ENCODE measurements around the gene PARK7. TPM values are rescaled to one million over a fixed set of nuclear protein-coding genes. Genes with fewer than 3 reads are reported as not detected.

Gene PARK7
- polyA plus RNA-seq, 1 donor, result 288 TPM

GRCh38 chr1:8010080-8010664 lies 48.7 kb downstream of the PARK7 start:
- DNase-seq (ENCODE audit: low read depth), result no peak

- no peak for DNase-seq (ENCODE audit: low read depth)
These were observed 49.5 kb downstream of the PARK7 start for GRCh38 chr1:8011016-8011415.

DNA sequence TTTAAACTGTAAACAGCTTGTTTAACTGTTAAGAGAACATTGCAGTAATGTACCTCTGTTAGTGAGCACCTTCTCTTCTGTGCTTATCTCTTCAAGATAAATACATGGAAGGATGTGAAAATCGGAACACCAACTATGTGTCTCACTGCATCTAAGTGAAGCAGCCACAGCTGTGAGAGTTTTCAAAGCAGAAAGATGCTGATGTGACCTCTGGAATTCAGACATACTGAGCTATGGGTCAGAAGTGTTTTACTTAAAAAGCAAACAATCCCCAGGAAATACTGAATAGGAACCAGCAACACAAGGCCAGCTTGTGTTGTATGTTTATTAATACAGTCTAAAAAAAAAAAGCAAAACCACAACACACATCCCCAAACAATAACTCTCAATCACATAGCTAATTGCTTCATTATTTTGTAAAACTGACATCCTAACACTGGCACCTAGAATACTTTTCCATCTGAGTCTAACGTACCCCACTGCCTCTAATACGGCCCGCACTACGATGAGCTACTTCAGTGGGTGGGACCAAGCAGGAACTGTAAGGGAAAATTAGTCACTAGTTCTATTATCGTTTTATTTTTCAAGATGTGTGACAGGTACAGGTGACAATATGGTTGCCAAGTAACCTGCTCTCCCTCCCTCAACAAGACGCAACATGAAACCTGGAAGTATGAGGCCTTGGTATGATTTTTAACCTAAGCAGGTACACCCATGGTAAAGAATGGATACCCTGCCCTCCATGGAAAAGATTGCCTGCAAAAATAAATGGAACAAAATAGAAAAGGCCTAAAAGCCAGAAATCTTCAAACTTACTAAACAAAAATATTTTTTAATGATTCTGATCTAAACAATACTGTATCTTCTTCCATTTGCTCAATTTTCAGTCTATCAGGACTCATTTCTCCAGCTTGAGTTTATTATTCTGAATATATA lies 50.7 kb downstream of the PARK7 start:
- no peak for DNase-seq (ENCODE audit: low read depth)

GRCh38 chr1:8012955-8013354 lies 51.4 kb downstream of the PARK7 start:
- no peak for DNase-seq (ENCODE audit: low read depth)

GRCh38 chr1:8013399-8013798 lies 51.9 kb downstream of the PARK7 start:
- no peak for DNase-seq (ENCODE audit: low read depth)

- no peak for DNase-seq (ENCODE audit: low read depth)
These were observed 52.3 kb downstream of the PARK7 start for GRCh38 chr1:8013800-8014199.

- DNase-seq (ENCODE audit: low read depth), result no peak
These were observed 53.0 kb downstream of the PARK7 start for GRCh38 chr1:8014381-8014988.

DNA sequence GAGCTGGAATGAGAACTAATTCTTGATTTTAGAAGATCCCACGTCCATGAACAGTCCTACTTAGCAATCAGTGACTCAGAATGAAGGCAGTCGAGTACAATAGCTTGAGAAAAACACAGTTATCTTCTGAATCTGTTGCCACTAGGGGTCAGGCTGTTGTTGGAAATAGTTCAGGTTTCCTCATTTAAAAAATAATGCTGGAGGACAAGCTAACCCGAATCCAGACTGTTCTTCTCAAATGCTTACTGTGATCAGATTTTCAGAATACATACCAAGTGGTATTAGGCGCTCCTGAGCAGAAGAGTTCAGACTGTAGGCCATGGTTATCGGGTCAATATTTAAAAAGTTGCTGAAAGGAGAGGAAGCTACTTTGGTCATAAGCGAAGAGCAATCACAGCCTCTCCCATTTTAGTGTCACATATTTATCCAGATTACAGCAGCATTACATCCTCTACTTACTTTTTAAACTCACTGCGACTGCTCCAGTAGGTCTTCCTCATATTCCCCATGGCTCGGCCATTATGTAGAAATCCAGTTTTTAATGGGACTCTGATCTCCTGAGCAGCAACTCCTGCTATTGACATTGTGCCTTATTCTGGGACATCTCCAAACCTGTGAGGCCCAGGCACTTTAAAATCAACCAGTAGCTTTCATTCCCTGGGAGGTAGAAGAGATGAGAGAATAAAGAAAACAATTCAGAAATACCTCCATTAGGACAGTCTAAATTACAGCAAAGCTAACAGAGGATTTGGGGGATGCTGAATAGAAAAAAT lies 53.7 kb downstream of the PARK7 start:
- no peak for DNase-seq (ENCODE audit: low read depth)

- no peak for DNase-seq (ENCODE audit: low read depth)
These were observed 54.3 kb downstream of the PARK7 start for GRCh38 chr1:8015809-8016165.

- no peak for DNase-seq (ENCODE audit: low read depth)
These were observed 54.8 kb downstream of the PARK7 start for GRCh38 chr1:8016210-8016894.

DNA sequence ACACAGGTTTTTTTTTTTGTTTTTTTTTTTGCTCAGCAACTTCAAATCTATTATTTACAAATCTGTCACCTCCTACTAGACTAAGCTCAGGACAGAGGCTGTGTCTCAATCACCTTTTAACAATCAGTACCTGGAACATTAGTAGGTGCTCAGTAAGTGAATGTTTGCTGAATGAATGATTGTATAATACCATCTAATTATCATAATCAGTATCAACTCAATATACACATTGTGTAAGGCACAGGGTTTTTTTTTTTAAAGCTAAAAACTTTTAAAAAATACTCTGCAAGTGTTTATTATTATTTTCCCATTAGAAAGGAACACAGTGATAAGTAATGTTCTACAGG lies 55.4 kb downstream of the PARK7 start:
- no peak for DNase-seq (ENCODE audit: low read depth)

DNA sequence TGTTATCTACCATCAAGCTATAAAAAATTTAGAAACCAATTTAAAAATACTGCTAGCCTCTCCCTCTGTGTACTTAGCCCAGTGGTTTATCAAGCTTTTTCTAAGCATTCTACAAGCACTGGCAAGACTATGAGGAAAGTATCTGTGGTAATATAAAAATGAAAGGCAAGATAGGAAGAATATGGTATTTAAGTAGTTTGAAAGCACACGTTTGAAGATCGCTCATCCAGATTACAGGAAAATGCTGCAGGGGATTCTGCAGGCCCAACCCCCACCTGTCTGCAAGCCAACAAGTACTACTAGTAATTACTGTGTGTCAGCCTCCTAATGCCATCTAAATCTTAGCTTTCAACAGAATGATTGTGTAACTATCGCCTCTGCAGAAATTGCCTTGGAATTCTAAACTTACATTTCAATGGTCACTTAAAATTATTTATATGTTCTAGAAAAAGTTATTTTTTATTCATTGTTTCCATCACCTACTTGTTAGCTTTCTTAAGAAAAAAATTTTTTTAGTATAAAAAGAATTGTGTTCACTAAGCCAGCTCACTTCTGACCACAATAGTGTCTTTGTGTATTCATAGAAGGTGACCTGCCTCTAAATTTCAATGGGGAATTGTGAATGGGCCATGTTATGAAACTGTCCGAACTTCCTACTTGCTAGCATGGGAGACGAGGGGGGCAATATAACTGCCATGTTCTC lies 56.1 kb downstream of the PARK7 start:
- DNase-seq (ENCODE audit: low read depth), result no peak

DNA sequence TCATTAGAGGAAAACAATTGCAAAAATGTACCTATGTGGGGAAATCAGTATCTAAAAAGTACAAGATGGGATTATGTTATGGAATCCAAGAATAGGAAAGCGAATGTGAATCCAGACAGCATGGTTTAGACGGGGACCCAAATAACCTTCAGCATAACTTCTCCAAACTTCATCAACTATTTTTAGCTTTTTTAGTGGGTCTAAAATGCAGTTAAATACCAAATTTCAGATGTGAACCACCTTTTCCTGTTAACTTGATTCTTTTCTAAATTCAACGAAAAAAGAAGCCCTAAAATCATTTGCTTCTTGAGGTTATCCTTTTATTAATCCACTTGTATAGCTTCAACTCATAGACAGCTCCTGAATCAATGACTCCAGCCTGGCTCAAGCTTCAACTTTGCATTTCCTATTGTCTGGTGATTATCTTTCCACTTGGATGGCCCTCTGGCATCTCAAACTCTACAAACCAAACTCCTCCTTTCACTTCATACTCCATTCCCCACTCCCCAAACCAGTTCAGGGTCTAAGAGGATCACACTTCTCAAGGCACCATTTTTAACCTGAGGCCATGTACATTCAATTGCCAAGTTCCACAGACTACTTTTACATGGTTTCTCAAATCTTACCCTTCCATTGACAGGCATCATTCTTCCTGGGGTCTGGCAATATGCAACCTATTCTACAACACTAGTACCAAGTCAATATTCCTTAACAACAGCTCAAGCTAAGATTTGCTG lies 57.1 kb downstream of the PARK7 start:
- no peak for DNase-seq (ENCODE audit: low read depth)

GRCh38 chr1:8019229-8019620 lies 57.7 kb downstream of the PARK7 start:
- DNase-seq (ENCODE audit: low read depth), result no peak

DNA sequence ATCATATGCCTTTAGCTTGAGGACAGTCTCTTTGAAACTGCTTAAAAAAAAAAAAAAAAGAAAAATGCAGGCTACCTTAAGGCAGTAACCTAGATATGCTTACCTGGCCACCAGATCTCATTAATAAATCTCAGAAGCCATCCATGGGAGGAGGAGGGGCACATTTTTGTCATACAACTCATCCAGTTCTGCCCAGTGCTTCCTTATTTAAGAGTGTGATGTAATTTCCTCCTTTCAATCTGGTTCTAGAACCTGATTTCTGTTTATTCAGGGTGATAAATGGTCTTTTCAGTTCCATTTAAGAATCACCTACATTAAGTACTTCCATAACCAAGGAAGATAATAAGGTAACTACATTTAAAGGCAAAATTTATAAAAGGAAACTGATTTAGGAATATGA lies 58.5 kb downstream of the PARK7 start:
- DNase-seq (ENCODE audit: low read depth), result no peak

- DNase-seq (ENCODE audit: low read depth), result no peak
These were observed 60.3 kb downstream of the PARK7 start for GRCh38 chr1:8021676-8022266.

- DNase-seq (ENCODE audit: low read depth), result no peak
These were observed 61.1 kb downstream of the PARK7 start for GRCh38 chr1:8022395-8023286.

GRCh38 chr1:8023287-8023994 lies 61.9 kb downstream of the PARK7 start:
- DNase-seq (ENCODE audit: low read depth), result no peak

Measured in forelimb muscle (tissue), 1 donor.